ENCODE measurements around the gene CLDN14.

The CLDN14 gene

DNA sequence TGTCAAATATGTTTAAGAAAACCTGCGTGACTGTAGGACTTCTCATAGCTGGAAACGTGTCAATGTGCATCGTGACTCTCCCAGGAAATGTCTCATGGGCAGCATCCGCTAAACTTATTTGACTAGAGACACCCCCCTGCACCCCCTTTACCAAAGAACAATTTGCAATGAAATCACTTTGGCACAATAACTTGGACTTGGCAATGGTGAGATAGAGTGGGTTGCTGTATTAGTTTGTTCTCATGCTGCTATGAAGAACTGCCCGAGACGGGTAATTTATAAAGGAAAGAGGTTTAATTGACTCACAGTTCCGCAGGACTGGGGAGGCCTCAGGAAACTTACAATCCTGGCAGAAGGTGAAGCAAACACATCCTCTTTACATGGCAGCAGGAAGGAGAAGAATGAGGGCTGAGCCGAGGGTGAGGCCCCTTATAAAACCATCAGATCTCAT is 13.8 kb downstream of the CLDN14 start:
- DNase-seq = no peak

DNA sequence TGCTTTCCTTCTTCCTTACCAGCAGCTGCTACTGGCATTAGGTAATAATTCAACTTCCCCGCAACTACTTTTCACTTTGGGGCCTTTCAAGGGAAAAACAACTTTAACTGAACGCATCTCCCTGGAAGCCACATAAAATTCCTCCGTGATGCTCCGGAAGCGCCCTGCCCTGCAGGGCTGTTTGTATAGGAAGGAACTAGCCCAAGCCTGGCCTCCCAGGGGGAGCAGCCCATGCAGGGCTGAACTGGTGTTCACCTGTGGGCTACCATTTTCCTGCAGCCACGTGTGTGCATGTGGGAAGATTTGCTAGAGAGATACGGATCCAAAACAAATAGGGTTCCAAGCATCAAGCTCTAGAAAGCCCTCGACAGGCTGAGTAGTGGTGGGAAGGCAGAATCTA is 14.4 kb downstream of the CLDN14 start:
- DNase-seq = no peak

DNA sequence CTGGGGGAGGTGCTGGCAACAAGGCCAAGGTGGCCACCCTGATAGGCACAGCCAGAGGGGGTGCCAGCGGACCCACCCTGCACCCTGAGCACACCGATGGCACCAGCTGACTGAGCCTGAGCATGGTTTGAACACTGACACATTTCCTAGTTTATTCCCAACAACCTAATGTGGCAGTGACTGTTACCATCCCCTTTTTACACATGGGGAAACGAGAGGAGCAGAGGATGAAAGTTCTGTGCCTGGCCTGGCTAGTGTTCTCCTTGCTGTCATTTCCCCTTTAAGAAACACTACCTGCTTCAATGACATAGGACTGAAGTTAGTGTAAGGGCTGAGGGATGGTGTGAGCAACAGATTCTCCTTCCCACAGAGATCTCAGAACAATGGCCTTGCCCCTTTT is 15.3 kb downstream of the CLDN14 start:
- DNase-seq = no peak

DNA sequence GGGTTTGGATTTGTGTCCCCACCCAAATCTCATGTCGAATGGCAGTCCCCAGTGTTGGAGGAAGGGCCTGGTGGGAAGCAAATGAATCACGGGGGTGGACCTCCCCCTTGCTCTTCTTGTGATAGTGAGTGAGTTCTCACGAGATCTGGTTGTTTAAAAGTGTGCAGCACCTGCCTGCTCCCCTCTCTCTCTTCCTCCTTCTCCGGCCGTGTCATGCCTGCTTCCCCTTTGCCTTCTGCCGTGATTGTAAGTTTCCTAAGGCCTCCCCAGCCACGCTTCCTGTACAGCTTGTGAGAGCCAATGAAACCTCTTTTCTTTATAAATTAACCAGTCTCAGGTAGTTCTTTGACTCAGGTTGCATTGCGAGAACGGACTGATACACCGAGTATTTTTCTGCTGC is 15.9 kb downstream of the CLDN14 start:
- no peak for DNase-seq

DNA sequence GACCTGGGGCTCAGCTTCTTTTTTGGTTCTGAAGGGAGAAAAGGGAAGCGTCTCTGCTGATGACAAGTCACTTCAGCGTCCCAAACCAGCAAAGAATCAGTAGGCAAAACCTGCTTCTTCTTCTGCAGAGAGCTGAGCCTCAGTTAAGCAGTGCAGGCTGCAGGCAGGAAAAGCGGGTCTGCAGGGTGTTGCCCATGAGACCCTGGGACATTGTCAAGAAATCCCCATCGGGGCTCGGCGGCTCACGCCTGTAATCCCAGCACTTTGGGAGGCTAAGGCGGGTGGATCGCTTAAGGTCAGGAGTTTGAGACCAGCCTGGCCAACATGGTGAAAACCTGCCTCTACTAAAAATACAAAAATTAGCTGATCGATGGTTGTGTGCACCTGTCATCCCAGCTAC is 16.7 kb downstream of the CLDN14 start:
- no peak for DNase-seq

DNA sequence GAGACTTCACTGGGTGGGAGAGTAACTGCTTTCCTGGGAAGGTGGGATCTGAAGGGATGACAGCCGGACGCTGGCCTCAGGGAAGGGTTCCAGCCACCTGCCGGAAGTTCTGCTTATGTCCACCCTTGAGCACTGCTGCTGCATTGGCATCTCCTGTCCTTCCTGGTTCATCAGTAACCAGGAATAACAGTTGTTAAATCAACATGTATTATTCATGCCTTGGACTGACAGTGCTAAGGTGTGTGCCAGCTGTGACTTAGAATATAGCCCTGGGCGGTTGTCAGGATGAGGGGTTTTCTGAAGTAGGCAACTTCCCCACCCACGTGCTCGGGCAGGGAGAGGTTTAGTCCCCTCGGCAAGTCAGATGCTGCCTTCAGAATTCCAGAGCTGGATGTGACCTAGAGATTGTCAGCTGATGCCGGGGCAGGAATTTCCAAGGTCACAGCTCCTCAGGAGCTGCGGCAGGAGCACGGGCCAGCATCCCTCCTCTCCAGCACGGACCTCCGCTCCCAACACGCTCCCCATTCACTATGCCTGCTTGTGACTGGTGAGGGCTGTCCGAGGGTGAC is 17.9 kb downstream of the CLDN14 start:
- DNase-seq = no peak

DNA sequence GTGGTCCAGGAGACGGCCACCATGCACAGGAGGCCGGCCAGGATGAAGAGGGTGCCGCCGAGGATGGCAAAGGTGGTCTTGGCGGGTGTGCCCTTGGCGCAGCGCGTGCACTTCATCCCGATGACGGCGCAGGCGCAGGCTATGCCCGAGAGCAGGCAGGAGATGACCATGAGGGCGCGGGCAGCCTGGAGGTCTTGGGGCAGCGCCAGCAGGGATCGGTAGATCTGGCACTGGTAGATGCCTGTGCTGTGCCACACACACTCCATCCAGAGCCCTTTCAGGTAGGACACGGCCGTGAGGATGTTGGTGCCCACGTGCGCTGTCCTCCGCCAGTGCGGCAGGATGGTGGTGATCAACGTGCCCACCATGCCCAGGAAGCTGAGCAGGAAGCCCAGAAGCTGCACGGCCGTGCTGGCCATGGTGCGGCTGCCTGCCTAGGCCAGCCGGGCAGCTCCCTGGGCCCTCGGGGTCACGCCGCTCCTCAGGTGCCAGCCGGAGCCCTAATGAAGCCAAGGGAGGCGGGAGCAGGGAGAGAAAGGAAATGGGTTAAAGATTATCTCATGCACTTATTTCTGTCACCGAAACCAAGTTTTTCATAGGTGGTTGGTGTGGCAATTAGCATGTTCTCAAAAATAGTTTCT is 18.5 kb downstream of the CLDN14 start:
- DNase-seq = no peak

DNA sequence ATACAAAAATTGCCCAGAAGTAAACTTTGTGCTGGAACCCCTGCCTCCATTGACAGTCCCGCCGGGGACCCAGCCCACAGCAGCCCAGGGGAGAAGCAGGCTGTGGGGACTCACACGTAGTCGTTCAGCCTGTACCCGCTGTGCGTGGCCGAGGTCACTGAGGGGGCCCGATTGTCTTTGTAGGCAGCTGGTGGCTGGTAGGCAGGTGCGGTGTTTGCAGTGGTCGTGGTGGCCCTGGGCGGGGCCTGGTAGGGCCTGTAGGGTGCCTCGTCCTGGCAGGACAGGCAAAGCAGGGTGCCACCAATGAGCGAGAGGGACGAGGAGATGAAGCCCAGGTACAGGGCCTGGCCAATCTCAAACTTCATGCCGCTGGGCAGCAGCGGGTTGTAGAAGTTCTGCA is 19.1 kb downstream of the CLDN14 start:
- no peak for DNase-seq

DNA sequence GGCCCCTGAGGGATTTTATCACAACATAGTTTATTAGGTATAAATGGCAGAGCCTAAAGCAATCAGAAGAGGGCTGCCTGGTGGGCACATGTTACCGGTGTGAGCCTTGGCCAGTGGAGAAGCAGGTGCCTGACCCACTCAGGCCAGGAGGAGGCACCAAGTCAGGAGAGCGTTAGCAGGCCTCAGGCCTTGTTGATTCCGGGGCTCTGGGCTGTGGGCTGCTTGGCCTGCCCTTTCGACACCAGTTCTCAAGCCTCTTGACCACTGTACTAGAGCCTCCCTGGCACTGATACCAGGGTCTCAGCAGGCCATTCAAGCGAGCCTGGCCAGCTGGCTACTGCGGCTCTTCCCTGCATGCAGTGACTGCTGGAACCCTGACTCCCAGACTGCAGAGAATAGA is 20.8 kb downstream of the CLDN14 start:
- no peak for DNase-seq

DNA sequence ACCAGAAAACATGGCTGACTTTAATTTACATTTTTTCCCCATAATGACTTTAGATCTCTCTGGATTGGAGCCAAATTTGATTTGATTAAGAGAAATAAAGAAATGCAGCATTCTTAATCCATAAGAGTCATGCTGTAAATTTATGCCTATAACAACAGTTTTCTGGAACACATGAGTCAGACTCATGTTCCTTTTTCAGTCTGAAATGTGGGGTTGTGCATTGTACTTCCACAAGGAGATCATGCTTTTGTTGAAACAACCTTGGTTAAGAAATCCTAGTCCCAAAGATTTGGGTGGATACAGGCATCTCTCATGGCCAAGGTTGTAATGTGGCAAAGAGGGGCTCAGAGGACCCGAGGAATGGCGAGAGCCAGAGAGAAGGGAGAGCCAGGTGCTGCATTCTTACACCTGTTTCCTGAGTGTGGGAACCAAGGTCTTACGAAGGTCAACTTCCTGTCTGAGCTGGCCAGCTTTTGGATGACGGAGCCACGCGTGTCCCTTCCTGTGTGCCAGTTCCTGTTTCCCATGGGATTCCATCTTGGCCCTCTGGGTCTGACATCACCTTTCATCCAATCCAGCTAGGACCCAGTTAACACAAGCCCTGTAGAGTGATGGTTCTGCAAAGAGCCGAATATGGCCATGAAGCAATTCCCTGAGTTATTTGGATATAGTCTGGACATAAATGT is 23.1 kb downstream of the CLDN14 start:
- DNase-seq = no peak

DNA sequence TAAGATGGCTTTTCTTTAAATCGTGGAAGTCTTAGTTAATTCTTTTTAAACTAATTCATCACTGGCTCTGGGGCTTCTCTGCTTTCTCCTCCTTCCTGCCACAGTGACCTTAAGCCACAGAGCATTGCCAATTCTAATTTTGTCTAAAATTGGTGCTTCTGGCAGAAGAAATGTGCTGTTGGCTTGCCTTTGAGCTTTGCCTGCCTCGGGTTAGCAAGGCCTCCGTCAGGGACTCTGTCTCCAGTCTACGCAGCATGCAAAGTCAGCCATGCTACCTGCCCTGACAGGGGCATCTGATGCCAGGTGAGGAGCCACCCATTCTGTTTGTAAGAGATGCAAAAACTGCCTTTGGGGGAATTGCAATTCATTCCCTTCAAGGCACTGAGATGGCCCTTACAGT is 25.2 kb downstream of the CLDN14 start:
- DNase-seq = no peak

DNA sequence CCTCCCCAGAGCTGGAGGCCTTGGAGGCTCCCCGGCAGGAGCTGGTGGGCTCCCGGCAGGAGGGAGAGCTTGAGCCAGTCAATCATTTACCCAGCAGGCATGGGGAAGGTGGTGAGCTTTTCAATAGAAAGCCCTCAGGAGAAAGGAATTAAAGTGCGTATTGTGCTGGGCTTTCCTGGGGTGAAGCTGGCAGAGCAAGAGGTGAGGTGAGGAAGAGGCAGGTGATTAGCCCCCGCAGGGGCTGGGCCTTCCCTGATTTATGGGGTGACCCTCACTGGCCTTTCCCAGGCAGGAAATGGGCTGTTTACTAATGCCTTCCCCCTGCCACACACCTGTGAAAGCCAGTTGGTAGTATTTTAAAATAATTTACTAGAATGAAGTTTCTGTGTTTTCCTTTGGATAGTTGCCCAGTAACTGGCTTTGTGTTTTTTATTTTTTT is 25.8 kb downstream of the CLDN14 start:
- DNase-seq = no peak

DNA sequence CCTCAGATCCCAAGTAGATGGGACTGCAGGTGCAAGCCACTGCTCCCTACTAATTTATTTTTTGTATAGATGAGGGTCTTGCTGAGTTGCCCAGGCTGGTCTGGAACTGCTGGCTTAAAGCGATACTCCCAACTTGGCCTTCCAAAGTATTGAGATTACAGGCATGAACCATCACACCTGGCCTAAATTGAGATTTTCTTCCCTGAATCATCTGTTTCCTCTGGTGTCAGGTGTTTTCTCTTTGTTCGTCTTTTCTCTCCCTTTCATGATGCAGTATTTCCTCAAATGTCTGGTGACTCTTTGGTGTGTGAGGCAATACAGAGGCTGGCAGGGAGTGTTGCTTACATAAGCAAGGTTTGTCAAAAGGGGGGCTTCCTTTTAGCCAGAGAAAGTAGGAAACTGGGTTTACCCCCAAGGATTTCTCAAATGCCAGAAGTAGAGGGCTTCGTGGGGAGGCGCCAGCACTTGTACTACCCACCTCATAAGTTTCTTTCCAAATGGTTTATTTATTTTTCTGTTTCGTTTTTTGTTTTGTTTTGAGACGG is 27.6 kb downstream of the CLDN14 start:
- no peak for DNase-seq

DNA sequence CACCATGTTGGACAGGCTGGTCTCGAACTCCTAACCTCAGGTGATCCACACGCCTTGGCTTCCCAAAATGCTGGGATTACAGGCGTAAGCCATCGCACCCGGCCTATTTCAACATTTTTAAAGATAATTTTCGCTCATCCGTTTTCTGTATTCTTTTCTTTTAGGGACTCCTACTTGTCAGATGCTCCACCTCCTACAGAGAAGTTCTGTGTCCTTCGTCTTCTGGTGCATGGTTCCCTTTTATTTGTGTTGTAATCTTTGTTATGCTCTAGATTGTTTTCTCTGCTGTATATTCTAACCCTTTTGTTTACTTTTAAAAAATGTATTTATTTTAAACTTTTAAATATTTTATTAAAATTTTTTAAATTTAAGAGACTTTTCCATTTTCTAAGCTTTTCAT is 28.4 kb downstream of the CLDN14 start:
- DNase-seq = no peak

DNA sequence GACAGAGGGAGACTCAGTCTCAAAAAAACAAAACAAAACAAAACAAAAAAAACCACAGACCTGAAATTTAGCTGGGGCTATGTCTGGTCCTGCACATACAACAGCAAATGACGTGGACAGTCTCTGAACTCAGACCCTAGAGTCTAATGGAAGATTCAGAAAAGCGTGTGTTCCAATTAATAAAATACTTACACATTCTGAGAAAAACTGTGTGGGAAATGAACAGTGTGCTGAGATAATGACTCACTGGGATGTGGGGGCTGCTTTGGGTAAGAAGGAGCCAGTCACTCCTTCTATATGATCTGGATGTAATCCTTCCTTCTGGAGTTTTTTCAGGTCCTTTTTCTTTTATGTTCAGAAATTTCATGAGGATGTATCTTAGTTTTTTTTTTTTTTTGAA is 29.4 kb downstream of the CLDN14 start:
- DNase-seq = no peak

DNA sequence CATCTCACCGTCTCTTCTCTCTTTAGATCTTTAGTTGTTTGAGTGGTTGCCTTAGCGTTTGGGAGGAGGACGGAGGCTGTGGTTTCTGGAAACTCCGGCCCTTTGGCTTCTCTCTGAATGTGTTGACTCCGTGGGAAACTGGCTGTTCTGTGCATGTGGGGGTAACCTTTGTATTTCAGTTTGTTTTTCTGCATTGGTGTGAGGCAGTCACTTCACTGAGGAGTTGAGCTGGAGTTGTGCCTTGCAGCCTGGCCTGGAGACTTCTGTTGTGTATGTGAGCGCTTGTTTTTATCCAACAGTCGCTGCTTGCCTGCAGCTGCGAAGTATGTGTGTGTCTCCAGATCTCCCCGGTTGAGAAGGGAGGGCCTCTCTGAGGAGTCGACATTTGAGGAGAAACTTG is 33.6 kb downstream of the CLDN14 start:
- no peak for DNase-seq

DNA sequence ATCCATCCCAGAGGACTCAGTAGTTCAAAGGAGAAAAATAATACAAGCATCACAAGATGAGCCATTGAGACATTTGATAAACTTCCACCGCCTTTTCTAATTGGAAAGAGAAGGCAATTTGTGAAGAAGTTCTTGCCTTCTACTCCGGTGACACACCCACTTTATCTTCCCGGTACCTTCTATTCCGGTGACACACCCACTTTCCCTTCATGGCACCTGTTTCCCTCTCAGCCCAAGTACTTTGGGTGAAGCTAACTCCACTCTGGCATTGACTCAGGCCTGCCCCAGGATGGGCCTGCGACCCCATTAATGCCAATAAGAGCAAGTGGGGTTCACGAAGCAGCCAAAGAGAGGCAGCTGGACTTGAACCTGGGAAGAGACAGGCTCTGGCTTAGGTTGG is 38.2 kb downstream of the CLDN14 start:
- DNase-seq = no peak

DNA sequence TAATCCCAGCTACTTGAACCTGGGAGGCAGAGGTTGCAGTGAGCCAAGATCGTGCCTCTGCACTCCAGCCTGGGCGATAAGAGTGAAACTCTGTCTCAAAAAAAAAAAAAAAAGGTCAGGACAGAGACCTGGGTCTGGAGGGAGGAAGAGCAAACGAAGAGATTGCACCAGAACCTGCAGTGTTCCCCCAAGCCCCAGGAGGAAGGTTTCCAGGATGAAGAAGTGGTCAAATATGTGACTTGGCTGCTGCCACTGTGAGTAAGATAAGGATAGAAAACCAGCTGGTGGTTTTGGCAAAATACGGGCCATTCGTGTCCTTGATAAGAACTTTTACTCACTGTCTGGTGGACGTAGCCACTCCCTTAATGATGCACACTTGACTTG is 42.2 kb downstream of the CLDN14 start:
- DNase-seq = peak; percentile 98

DNA sequence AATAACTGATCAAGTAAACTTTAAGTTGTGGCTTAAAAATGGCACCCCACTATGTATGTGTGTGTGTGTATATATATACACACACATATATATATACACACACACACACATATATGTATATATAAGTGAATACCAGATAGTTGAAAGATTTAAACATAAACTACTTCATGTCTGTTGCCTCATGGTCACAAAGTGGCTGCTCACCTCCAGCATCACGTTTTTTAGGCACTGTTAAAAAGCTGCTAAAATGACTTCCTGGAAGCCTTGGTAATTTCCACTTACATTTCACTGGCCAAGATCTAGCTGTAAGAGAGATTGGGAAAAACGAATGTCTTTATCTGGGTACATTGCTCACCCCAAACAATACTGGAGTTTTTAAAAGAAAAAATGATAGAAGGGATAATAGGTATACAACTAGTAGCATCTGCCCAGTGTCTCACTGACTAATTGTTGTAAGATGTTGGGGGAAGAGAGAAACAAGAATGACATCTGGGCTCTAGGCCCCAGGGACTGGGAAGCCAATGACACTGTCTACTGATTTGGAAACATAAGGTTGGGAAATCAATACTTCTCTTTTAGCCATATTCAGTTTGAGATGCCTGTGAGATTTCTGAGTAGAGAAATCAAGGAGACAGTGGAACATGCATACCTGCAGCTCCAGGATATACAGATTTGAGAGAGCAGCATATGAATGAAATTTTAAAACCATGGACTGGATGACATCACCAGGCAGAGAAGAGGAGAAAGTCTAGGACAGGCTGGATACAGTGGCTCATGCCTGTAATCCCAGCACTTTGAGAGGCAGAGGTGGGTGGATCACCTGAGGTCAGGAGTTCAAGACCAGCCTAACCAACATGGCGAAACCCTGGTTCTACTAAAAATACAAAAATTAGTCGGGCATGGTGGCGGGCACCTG is 42.8 kb downstream of the CLDN14 start:
- DNase-seq = no peak

DNA sequence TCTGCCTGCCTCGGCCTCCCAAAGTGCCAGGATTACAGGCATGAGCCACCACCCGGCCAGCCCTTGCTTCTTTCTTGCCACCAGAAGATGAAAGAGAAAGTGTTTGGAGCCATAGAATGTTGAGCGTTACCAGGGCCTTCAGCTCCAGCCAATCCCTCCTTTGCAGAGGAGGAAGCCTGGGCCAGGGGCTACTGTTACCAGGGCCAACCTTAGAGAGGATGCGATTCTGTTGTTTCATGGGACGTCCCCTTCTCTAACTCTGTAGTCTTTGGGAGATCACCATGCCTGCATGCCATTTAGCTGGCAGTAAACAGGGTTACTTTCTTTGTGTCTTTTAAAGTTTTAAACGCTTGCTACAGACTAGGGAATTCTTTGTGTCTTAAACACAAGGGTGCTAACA is 45.8 kb downstream of the CLDN14 start:
- DNase-seq = no peak

DNA sequence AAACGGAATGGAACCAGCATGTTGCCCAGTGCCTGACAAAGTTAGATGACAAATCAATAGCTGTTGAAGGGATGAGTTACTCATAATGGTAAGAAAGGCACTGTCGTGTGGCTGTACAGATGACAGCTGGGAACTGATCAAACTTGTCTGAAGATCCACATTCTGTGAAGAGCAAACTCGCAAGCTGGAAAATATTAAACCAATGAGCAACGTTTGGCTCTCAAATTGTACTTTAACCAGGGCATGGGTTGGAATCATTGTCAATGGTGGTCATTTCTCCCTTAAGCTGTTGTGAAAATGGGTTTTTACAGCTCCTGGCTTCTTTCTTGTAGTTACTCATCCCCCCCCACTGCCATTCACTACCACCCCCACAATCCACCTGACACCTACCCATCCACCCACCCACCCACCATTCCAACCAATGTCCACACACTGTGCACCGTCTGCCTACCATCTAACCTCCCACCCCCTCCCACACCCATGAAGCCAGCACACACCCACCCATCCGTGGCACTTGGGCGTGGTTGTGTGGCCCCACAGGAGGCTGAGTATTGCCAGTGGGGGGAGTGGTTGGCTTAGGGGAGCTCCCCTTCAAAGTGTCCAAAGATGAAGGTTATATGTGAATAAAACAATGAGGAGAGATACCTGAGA is 46.7 kb downstream of the CLDN14 start:
- DNase-seq = no peak

DNA sequence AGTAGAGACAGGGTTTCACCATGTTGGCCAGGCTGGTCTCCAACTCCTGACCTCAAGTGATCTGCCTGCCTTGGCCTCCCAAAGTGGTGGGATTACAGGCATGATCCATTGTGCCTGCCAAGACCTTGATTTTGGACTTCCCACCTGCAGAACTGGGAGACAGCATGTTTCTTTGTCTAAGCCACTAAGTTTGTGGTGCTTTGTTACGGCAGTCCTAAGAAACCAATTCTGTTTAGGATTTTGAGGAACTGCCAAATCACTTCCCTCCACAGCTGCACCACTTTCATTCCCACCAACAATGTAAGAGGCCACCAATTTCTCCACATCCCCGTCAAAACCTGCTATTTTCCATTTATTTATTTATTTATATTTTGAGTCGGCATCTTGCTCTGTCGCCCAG is 48.7 kb downstream of the CLDN14 start:
- DNase-seq = no peak

DNA sequence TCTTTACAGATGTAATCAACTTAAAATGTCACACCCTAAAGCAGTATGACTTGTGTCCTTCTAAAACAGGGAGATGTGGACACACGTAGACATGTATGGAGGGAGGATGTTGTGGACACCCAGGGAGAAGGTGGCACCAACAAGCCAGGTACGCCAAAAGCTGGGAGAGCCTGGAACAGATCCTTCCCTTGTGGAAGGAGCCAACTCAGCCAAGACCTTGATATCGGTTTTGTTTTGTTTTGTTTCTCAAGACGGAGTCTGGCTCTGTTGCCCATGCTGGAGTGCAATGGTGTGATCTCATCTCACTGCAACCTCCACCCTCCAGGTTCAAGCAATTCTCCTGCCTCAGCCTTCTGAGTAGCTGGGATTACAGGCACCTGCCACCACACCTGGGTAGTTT is 49.1 kb downstream of the CLDN14 start:
- DNase-seq = no peak
